HCT116 (cell line): Measurements from ENCODE around the gene CYRIA.

ENCODE experiments used
- CTCF ChIP-seq, 3 experiments: fragments of 200-600 bp in 1 of 3; sonication (generic) in 1 of 3; IDR thresholded peaks in 2 of 3; conservative IDR thresholded peaks in 1 of 3; 2 replicates each; pipeline ENCODE4 v1.5.1; 2012 to 2017; ENCODE audit warnings: low read depth in 2 of 3, low read length in 2 of 3, antibody characterized with exemption in 1 of 3, borderline replicate concordance in 1 of 3, control low read depth in 1 of 3, mild to moderate bottlenecking in 1 of 3, mixed read lengths in 1 of 3, mixed run types in 1 of 3, moderate library complexity in 1 of 3; ENCODE audit not compliant: insufficient read depth in 1 of 3
- ELF1 ChIP-seq: IDR thresholded peaks from 2 replicates; pipeline ENCODE4 v1.6.1; 2012; ENCODE audit warnings: low read depth, borderline replicate concordance
- EZH2 ChIP-seq: fragments of 200-600 bp; sonication (generic); IDR thresholded peaks from 2 replicates; pipeline ENCODE4 v1.6.1; 2017; ENCODE audit warnings: antibody characterized with exemption, mixed run types
- EZH2phosphoT487 ChIP-seq: fragments of 200-600 bp; IDR thresholded peaks from 2 replicates; pipeline ENCODE4 v1.6.1; 2018; ENCODE audit warnings: antibody characterized with exemption, borderline replicate concordance
- JUND ChIP-seq: IDR thresholded peaks from 2 replicates; pipeline ENCODE4 v1.6.1; 2012
- MAX ChIP-seq: IDR thresholded peaks from 2 replicates; pipeline ENCODE4 v1.6.1; 2012
- POLR2A ChIP-seq: IDR thresholded peaks from 2 replicates; pipeline ENCODE4 v1.7.0; 2011; ENCODE audit warnings: borderline replicate concordance; ENCODE audit not compliant: insufficient read depth, insufficient read length; ENCODE audit errors: extremely low read depth
- POLR2AphosphoS5 ChIP-seq: IDR thresholded peaks from 2 replicates; pipeline ENCODE4 v1.6.1; 2011; ENCODE audit warnings: mild to moderate bottlenecking, low read depth, low read length, moderate library complexity
- REST ChIP-seq: IDR thresholded peaks from 2 replicates; pipeline ENCODE4 v1.6.1; 2012; ENCODE audit warnings: low read depth
- TCF7L2 ChIP-seq: IDR thresholded peaks from 2 replicates; pipeline ENCODE4 v1.7.0; 2011; ENCODE audit warnings: borderline replicate concordance, inconsistent platforms; ENCODE audit not compliant: insufficient read depth, insufficient read length; ENCODE audit errors: extremely low read depth
- YY1 ChIP-seq: IDR thresholded peaks from 2 replicates; pipeline ENCODE4 v1.6.1; 2011; ENCODE audit warnings: low read length, low read depth, moderate library complexity, mild to moderate bottlenecking; ENCODE audit not compliant: insufficient replicate concordance; ENCODE audit errors: extremely low read depth
- ZNF274 ChIP-seq: fragments of 200-500 bp; sonication (Bioruptor generic); IDR thresholded peaks from 2 replicates; pipeline ENCODE4 v1.6.1; 2014; ENCODE audit warnings: mild to moderate bottlenecking, low read depth, low read length, inconsistent platforms

- TF ChIP-seq POLR2A (no peak), CTCF (IDR thresholded peaks at IDR 0.05 in 2 of 3, conservative IDR thresholded peaks at IDR 0.05 in 1 of 3; ENCODE audit: borderline replicate concordance in 1 of 3, insufficient read depth in 1 of 3, low read depth in 2 of 3, low read length in 2 of 3) (no peak), JUND (no peak), MAX (no peak), EZH2phosphoT487 (no peak), YY1 (no peak), EZH2 (no peak), ZNF274 (no peak), ELF1 (no peak), TCF7L2 (no peak), POLR2AphosphoS5 (no peak), REST (no peak)
These were observed 19.2 kb upstream of the CYRIA start for GRCh38 chr2:16684676-16685339.
